HG02852 (cell line): Measurements from ENCODE around the gene FBRSL1.

Experiments
- ATAC-seq: cut with Tn5 transposase; IDR thresholded peaks from one replicate; pipeline ENCODE4 v1.9.1; 2021; ENCODE audit warnings: mild to moderate bottlenecking, moderate library complexity; ENCODE audit not compliant: unreplicated experiment

The FBRSL1 gene

GRCh38 chr12:132554845-132555630 lies 65.1 kb downstream of the FBRSL1 start:
- ATAC-seq, result no peak

GRCh38 chr12:132555686-132556085 lies 65.7 kb downstream of the FBRSL1 start:
- no peak for ATAC-seq

- no peak for ATAC-seq
These were observed 66.3 kb downstream of the FBRSL1 start for GRCh38 chr12:132556216-132556615.

GRCh38 chr12:132556801-132557200 lies 66.8 kb downstream of the FBRSL1 start:
- no peak for ATAC-seq

GRCh38 chr12:132557291-132558015 lies 67.5 kb downstream of the FBRSL1 start:
- no peak for ATAC-seq

GRCh38 chr12:132558042-132558856 lies 68.3 kb downstream of the FBRSL1 start:
- ATAC-seq, result no peak

GRCh38 chr12:132558861-132559623 lies 69.1 kb downstream of the FBRSL1 start:
- ATAC-seq, result no peak

GRCh38 chr12:132559652-132560363 lies 69.9 kb downstream of the FBRSL1 start:
- ATAC-seq, result peak; percentile 39

- peak; percentile 20 for ATAC-seq
These were observed 70.3 kb downstream of the FBRSL1 start for GRCh38 chr12:132560364-132560613.

GRCh38 chr12:132560614-132561426 lies 70.9 kb downstream of the FBRSL1 start:
- ATAC-seq, result peak; percentile 34
